Thoracic aorta (tissue), 2 donors: ENCODE results near the gene SNED1. TPM values are rescaled to one million over a fixed set of nuclear protein-coding genes. Genes with fewer than 3 reads are reported as not detected.
"Not testable (repeated sequence)": the region's sequence is repeated elsewhere in the genome, so short reads cannot be mapped to it uniquely, and the experiment has no call there.

Experiments used
- ATAC-seq: fragments of 150-250 bp; one replicate; pipeline ENCODE4 v1.8.0; 2017; ENCODE audit warnings: low read depth; ENCODE audit not compliant: insufficient number of reproducible peaks, low FRiP score
- DNase-seq: peaks from one replicate; pipeline ENCODE4 v3.0.0-alpha.2; 2020; ENCODE audit warnings: low spot score
- H3K27ac ChIP-seq, 2 donors: fragments of 200-600 bp; sonication (generic); 1 replicate in 1 of 2; 2 replicates in 1 of 2; pipeline ENCODE4 v1.5.1; 2016; ENCODE audit warnings: mild to moderate bottlenecking in 2 of 2, moderate library complexity in 2 of 2
- H3K27me3 ChIP-seq: fragments of 200-600 bp; sonication (generic); replicated peaks from 2 replicates; pipeline ENCODE4 v1.6.0; 2016; ENCODE audit warnings: mild to moderate bottlenecking; ENCODE audit not compliant: insufficient read depth
- H3K36me3 ChIP-seq: fragments of 200-600 bp; sonication (generic); one replicate; pipeline ENCODE4 v1.5.1; 2016
- H3K4me1 ChIP-seq, 2 donors: fragments of 200-600 bp; sonication (generic); 1 replicate in 1 of 2; 2 replicates in 1 of 2; pipeline versions ENCODE4 v1.5.1 to v1.6.0; 2016; ENCODE audit warnings: low read depth in 2 of 2, mild to moderate bottlenecking in 1 of 2; ENCODE audit not compliant: control insufficient read depth in 1 of 2
- H3K4me3 ChIP-seq: fragments of 200-600 bp; sonication (generic); 2 replicates; pipeline ENCODE4 v1.5.1; 2016; ENCODE audit warnings: mild to moderate bottlenecking
- H3K9me3 ChIP-seq: fragments of 200-600 bp; sonication (generic); 2 replicates; pipeline ENCODE4 v1.5.1; 2016
- CTCF ChIP-seq: fragments of 200-600 bp; sonication (generic); IDR thresholded peaks from one replicate; pipeline ENCODE4 v1.5.1; 2019; ENCODE audit warnings: antibody characterized with exemption
- total RNA-seq, 2 donors: library from RNA; depleted of rRNA; stranded (reverse); fragments of >200 nt; gene quantifications; one replicate each; pipeline versions ENCODE4 v1.1.0 to v1.2.3, GENCODE V29; 2016

SNED1 gene
- total RNA-seq, 2 donors from 2014 or later: 133 to 206 TPM

- Histone ChIP-seq H3K27ac (no peak overlapping the region), H3K27me3 (no peaks in the 10 kb centered on the region), H3K36me3 (peaks cover 77% of the 10 kb centered on the region), H3K4me3 (no peak overlapping the region), H3K9me3 (no peaks in the 10 kb centered on the region), H3K4me1 (no peaks in the 10 kb centered on the region)
- DNase-seq: no peak
- TF ChIP-seq CTCF: no peak
- ATAC-seq: no peak
Observed at GRCh38 chr2:241091734-241092445, 93.5 kb downstream of the SNED1 start.

DNA sequence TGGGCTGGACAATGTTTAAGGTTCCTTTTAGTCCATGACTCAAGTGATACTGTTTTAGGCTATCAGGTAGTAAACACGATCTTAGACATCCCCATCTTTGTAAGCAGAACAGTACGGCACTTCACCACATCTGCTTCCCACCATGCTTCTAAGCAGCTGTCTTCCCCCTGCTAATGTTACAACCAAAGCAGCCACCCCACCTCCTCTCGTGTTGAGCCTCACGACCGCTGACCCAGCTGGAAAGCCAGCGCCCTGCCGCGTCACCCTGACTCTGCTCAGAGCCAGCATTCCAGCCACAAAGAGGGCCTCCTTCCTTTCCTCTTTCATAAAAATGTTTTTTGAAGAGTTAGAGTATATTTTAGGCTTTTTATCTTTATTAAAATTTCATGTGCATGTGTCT, 94.3 kb downstream of the SNED1 start:
- ATAC-seq (no peak), DNase-seq (no peak)
- no peaks in the 10 kb centered on the region for H3K4me1 ChIP-seq
- H3K27ac ChIP-seq: no peak overlapping the region
- H3K27me3 ChIP-seq: no peaks in the 10 kb centered on the region
- H3K36me3 ChIP-seq: peaks cover 74% of the 10 kb centered on the region
- TF ChIP-seq CTCF: no peak
- no peak overlapping the region for H3K4me3 ChIP-seq
- H3K9me3 ChIP-seq: no peaks in the 10 kb centered on the region

DNA sequence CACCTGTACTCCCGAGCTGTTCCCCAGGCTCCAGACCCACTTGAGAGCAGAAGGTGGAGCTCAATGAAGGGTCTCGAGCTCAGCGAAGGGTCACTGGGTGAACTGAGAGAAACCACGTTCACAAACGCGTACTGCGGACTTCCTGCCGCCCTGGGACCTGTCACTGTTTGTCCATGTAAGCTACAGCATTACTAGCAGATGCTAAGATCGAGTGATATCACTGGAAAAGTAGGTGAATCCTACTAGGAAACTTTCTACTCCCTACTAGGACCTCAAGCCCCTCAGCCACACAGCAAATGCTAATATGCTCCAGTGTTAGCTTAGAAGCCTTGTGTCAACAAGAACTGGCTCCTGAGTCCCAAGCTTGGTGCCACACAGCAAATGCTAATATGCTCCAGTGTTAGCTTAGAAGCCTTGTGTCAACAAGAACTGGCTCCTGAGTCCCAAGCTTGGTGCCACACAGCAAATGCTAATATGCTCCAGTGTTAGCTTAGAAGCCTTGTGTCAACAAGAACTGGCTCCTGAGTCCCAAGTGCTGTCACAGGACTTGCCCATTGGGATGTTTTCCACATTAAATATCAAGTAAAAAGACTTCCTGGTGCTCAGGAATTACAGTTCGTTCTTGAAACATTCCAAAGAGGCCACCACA, 94.8 kb downstream of the SNED1 start:
- H3K9me3 ChIP-seq, H3K27me3 ChIP-seq, H3K4me3 ChIP-seq, H3K4me1 ChIP-seq, DNase-seq, H3K27ac ChIP-seq, ATAC-seq: not testable (repeated sequence)
- H3K36me3 ChIP-seq: peaks cover 69% of the 10 kb centered on the region

GRCh38 chr2:241094172-241094571, 95.8 kb downstream of the SNED1 start:
- Histone ChIP-seq H3K27ac (no peak overlapping the region), H3K4me1 (no peaks in the 10 kb centered on the region), H3K27me3 (no peaks in the 10 kb centered on the region), H3K4me3 (no peak overlapping the region), H3K36me3 (peaks cover 60% of the 10 kb centered on the region), H3K9me3 (no peaks in the 10 kb centered on the region)
- ATAC-seq (no peak), DNase-seq (no peak)
- no peak for TF ChIP-seq CTCF

GRCh38 chr2:241094924-241095420, 96.6 kb downstream of the SNED1 start:
- ATAC-seq: no peak
- TF ChIP-seq CTCF: no peak
- Histone ChIP-seq H3K36me3 (peaks cover 55% of the 10 kb centered on the region), H3K9me3 (no peaks in the 10 kb centered on the region), H3K27ac (no peak overlapping the region), H3K27me3 (no peaks in the 10 kb centered on the region), H3K4me3 (no peak overlapping the region), H3K4me1 (no peaks in the 10 kb centered on the region)
- no peak for DNase-seq
